BLaER1 (cell line): ENCODE measurements around the gene FBXO45.
A peak's percentile ranks its signal among the peaks of the same experiment; 100 is the strongest.
"Not testable (repeated sequence)": the region's sequence is repeated elsewhere in the genome, so short reads cannot be mapped to it uniquely, and the experiment has no call there.

Experiments used
- H3K27ac ChIP-seq: shearing (Covaris generic); formaldehyde crosslinking; 2 replicates; pipeline ENCODE4 v1.8.1; 2022
- H3K27me3 ChIP-seq: shearing (Covaris generic); formaldehyde crosslinking; 2 replicates; pipeline ENCODE4 v1.8.1; 2022
- H3K36me3 ChIP-seq: shearing (Covaris generic); formaldehyde crosslinking; 2 replicates; pipeline ENCODE4 v1.8.1; 2022
- H3K4me1 ChIP-seq: shearing (Covaris generic); formaldehyde crosslinking; 2 replicates; pipeline ENCODE4 v1.8.1; 2022
- H3K4me2 ChIP-seq: shearing (Covaris generic); formaldehyde crosslinking; 2 replicates; pipeline ENCODE4 v1.8.1; 2022
- H3K4me3 ChIP-seq: shearing (Covaris generic); formaldehyde crosslinking; 2 replicates; pipeline ENCODE4 v1.8.1; 2022
- H3K9ac ChIP-seq: shearing (Covaris generic); formaldehyde crosslinking; 2 replicates; pipeline ENCODE4 v1.8.1; 2022
- H3K9me3 ChIP-seq: shearing (Covaris generic); formaldehyde crosslinking; 2 replicates; pipeline ENCODE4 v1.8.1; 2022
- H4K20me1 ChIP-seq: shearing (Covaris generic); formaldehyde crosslinking; 2 replicates; pipeline ENCODE4 v1.8.1; 2022
- Cebpa-rat ChIP-seq: shearing (Covaris generic); IDR thresholded peaks from 2 replicates; pipeline ENCODE4 v1.8.1; 2022

Gene FBXO45

DNA sequence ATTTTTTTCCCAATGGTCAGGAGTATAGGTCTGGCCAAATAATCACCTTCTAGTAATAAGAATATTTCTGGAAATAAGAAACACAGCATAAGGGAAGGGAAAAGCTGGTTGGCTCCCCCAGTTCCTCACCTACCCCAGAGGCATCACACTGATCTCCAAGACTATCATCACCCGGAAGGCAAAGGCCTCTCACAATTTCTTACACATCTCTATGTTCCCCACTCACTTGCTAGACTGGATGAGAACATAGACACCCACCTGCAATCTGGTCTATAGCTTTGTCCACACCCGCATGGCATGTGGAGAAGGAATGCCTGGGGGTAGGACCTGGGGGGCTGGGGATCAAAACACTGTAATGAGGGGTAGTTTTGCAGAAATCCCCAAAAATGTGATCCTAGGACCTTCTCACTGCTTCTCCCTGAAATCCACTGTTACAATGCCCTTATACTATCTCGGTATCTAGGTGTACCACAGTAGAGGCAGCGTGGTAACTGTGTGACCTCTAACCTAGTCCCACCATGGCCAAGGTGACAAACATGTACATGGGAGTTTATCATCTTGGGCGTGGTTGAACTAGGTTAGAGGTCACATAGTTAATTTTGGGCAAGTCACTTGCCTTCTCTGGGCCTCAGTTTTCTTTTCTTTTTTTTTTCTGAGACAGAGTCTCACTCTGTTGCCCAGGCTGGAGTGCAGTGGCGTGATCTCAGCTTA is 41.5 kb downstream of the FBXO45 start:
- Histone ChIP-seq H3K36me3 (no peaks in the 10 kb centered on the region), H4K20me1 (no peaks in the 10 kb centered on the region), H3K4me2 (peak overlapping the region; percentile 82), H3K9ac (peak overlapping the region; percentile 63; the same call in 1 of the 2 replicates), H3K27ac (peak overlapping the region; percentile 83), H3K4me1 (peaks cover 34% of the 10 kb centered on the region), H3K9me3 (no peaks in the 10 kb centered on the region), H3K4me3 (0 out of 2 replicates have a peak overlapping the region, but pooled peaks have one; percentile 17), H3K27me3 (no peaks in the 10 kb centered on the region)
- no peak for TF ChIP-seq Cebpa-rat

DNA sequence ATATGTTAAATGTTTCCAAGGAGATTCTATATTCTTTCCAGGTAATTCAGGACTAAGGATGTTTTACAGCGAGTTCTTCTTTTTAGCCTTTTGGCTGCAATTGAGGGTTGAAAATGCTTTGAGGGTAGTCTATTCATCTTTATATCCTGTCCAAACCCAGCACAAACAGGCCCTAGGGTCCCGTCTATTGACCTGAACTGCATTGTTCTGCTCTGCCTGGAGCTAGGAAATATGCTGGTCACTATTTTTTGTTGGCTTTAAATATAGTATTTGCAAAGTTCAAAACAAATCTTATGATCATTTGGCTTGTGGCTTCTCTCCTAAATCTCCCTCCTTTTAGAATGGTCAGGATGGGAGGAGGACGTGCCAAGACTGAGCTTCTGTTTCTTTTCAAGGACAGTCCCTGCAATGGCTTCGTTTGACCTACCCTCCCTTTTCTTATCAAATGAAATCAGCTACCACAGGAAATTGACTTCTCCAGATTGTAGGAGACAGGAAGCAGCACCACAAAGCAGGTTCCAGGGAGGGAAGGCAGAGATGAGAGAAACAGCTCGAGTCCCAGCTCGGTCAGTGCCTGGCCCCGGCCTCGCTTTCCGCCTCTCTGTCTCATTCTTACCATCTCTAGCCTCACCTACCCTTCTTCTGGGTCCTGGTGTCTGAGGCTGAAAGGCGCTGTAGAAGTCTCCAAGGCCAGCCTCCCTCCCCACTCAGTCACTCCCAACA is 43.5 kb downstream of the FBXO45 start:
- Histone ChIP-seq H3K36me3 (no peaks in the 10 kb centered on the region), H3K27ac (peak overlapping the region; percentile 73), H3K4me2 (peak overlapping the region; percentile 63), H3K27me3 (no peaks in the 10 kb centered on the region), H4K20me1 (no peaks in the 10 kb centered on the region), H3K9ac (peak overlapping the region; percentile 60; the same call in 1 of the 2 replicates), H3K4me1 (peaks cover 39% of the 10 kb centered on the region), H3K9me3 (no peaks in the 10 kb centered on the region), H3K4me3 (no peak overlapping the region)
- no peak for TF ChIP-seq Cebpa-rat

DNA sequence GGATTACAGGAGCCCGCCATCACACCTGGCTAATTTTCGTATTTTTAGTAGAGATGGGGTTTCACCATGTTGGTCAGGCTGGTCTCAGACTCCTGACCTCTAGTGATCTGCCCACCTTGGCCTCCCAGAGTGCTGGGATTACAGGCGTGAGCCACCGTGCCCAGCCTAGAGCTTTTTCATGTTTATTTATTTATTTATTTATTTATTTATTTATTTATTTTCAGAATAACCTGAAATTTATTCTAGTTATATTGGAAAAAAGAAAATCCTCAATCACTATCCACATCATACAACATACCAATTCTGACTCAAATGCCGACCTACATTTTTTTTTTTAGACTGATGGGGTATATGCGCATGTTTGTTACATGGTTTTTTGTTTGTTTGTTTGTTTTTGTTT is 46.8 kb downstream of the FBXO45 start:
- H3K27me3 ChIP-seq, H4K20me1 ChIP-seq, H3K9ac ChIP-seq, H3K27ac ChIP-seq, H3K4me2 ChIP-seq, H3K4me3 ChIP-seq, H3K9me3 ChIP-seq, H3K36me3 ChIP-seq: not testable (repeated sequence)
- H3K4me1 ChIP-seq: peaks cover 43% of the 10 kb centered on the region

DNA sequence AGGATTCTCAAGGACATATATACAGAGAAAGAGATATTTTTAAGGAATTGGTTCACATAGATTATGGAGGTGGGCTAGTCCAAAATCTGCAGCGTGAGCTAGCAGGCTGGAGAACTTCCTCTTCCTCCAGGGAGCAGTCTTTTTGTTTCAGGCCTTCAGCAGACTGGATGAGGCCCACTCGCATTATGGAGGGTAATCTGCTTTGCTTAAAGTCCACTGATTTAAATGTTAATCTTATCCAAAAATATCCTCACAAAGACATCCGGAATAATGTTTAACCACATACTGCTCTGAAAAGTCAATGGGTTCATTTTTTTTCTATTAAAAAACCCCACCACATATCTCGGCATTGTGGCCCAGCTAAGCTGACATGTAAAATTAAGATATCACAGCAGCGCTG is 48.8 kb downstream of the FBXO45 start:
- TF ChIP-seq Cebpa-rat: no peak
- Histone ChIP-seq H3K27ac (peak overlapping the region; percentile 54), H4K20me1 (no peaks in the 10 kb centered on the region), H3K9ac (0 out of 2 replicates have a peak overlapping the region, but pooled peaks have one; percentile 5), H3K4me3 (no peak overlapping the region), H3K4me1 (peaks cover 26% of the 10 kb centered on the region), H3K27me3 (no peaks in the 10 kb centered on the region), H3K36me3 (no peaks in the 10 kb centered on the region), H3K4me2 (peak overlapping the region; percentile 35), H3K9me3 (no peaks in the 10 kb centered on the region)

DNA sequence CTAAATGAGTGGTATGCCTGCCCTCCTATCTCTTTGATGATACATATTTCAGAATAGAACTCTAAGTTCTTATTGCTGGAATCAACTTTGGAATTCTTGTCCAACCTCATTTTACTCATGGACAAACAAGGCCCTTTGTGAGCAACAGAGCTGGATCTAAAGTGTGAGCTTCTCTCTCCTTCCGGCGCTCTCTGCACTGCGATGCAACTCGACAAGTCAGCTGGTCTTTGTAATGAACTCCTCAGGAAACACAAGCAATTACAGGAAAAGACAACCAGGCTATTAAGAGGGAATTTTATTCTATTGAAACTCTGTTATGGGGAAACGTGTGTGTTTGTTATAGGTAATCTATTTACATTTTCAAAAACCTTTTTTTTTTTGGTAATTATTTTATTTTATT is 50.8 kb downstream of the FBXO45 start:
- H3K36me3 ChIP-seq: no peaks in the 10 kb centered on the region
- H3K4me1 ChIP-seq: peaks cover 27% of the 10 kb centered on the region
- no peaks in the 10 kb centered on the region for H3K27me3 ChIP-seq
- no peaks in the 10 kb centered on the region for H3K9me3 ChIP-seq
- H3K4me2 ChIP-seq: no peak overlapping the region
- H3K9ac ChIP-seq: no peak overlapping the region
- no peak for TF ChIP-seq Cebpa-rat
- H3K4me3 ChIP-seq: no peak overlapping the region
- no peaks in the 10 kb centered on the region for H4K20me1 ChIP-seq
- H3K27ac ChIP-seq: no peak overlapping the region

- not testable (repeated sequence) for H3K9ac ChIP-seq, H3K4me2 ChIP-seq, H3K4me3 ChIP-seq, H3K9me3 ChIP-seq, H4K20me1 ChIP-seq, H3K27ac ChIP-seq, H3K27me3 ChIP-seq, H3K36me3 ChIP-seq
- peaks cover 31% of the 10 kb centered on the region for H3K4me1 ChIP-seq
Observed at GRCh38 chr3:196619627-196620026, 51.2 kb downstream of the FBXO45 start.

GRCh38 chr3:196620161-196620604 is 51.7 kb downstream of the FBXO45 start:
- Histone ChIP-seq H3K4me1 (peaks cover 37% of the 10 kb centered on the region), H3K4me2 (no peak overlapping the region), H3K9me3 (no peaks in the 10 kb centered on the region), H4K20me1 (no peaks in the 10 kb centered on the region), H3K9ac (no peak overlapping the region), H3K36me3 (no peaks in the 10 kb centered on the region), H3K4me3 (no peak overlapping the region), H3K27ac (no peak overlapping the region), H3K27me3 (no peaks in the 10 kb centered on the region)
- TF ChIP-seq Cebpa-rat: no peak

GRCh38 chr3:196620684-196621083 is 52.2 kb downstream of the FBXO45 start:
- Histone ChIP-seq H3K36me3 (no peaks in the 10 kb centered on the region), H3K4me2 (no peak overlapping the region), H3K4me1 (peaks cover 37% of the 10 kb centered on the region), H3K4me3 (no peak overlapping the region), H3K9me3 (no peaks in the 10 kb centered on the region), H3K27me3 (no peaks in the 10 kb centered on the region), H3K27ac (no peak overlapping the region), H3K9ac (no peak overlapping the region), H4K20me1 (no peaks in the 10 kb centered on the region)
- no peak for TF ChIP-seq Cebpa-rat

- Histone ChIP-seq H3K27ac (no peak overlapping the region), H3K9me3 (no peaks in the 10 kb centered on the region), H3K27me3 (no peaks in the 10 kb centered on the region)
Observed at GRCh38 chr3:196621611-196622010, 53.2 kb downstream of the FBXO45 start.

GRCh38 chr3:196624067-196624790 is 55.8 kb downstream of the FBXO45 start:
- H3K27ac ChIP-seq: 0 out of 2 replicates have a peak overlapping the region, but pooled peaks have one; percentile 52
- no peaks in the 10 kb centered on the region for H4K20me1 ChIP-seq
- TF ChIP-seq Cebpa-rat: no peak
- no peaks in the 10 kb centered on the region for H3K36me3 ChIP-seq
- no peak overlapping the region for H3K4me3 ChIP-seq
- H3K27me3 ChIP-seq: no peaks in the 10 kb centered on the region
- H3K9me3 ChIP-seq: no peaks in the 10 kb centered on the region
- H3K9ac ChIP-seq: no peak overlapping the region
- peaks cover 27% of the 10 kb centered on the region for H3K4me1 ChIP-seq
- peak overlapping the region; percentile 51 for H3K4me2 ChIP-seq

More at GRCh38 chr3:196621611-196622010, 53.2 kb downstream of the FBXO45 start:
- H3K9ac ChIP-seq: no peak overlapping the region
- H4K20me1 ChIP-seq: no peaks in the 10 kb centered on the region
- H3K4me3 ChIP-seq: no peak overlapping the region
- no peaks in the 10 kb centered on the region for H3K36me3 ChIP-seq
- TF ChIP-seq Cebpa-rat: no peak
- H3K4me2 ChIP-seq: no peak overlapping the region
- peaks cover 35% of the 10 kb centered on the region for H3K4me1 ChIP-seq
